Measurements from ENCODE around the gene TPT1.
A peak's percentile ranks its signal among the peaks of the same experiment; 100 is the strongest.
"Not testable (repeated sequence)": the region's sequence is repeated elsewhere in the genome, so short reads cannot be mapped to it uniquely, and the experiment has no call there.

TPT1 gene

DNA sequence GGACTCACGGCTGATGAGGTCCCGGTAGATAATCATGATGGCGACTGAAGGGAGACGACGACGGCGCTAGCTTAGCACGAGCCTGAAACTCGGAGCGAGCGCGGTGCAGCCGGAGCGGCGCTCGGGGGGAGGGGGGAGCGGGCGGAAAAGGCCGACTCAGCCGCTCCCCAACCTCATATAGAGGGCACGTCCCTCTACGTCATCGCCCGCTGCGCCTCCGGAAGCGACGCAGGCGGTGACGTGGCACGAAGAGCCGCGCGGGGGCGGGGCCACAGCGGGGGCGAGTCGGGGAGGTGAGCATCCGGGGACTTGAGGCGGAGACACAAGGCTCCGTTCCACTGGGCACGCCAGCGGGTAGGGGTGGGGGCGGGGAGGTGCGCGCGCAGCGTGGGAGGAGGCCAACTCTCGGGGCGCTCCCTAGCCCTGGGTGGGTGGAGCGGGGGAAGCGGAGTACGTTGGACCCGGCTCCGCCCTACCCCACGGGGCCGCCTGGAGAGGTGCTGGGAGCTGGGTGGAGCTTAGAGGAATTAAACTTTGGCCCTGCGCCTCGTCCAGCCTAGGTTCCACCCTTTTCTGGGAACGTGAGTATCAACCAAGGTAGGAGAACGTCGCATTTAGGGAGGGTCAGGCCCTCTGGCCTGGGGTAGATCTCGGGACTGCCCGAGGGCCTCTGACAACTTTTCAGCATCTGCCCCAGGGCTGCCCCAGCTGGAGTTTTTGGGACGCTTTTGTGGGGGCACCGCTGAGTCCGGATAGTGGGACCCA is at the start of gene TPT1:
Gene TPT1, minus strand, starts transcription at position 150 of the 765 bp plus-strand sequence. Its CDS starts 114 bp downstream, at position 36.
- DNase-seq (ENCODE audit: low read depth): peak; percentile 100

DNA sequence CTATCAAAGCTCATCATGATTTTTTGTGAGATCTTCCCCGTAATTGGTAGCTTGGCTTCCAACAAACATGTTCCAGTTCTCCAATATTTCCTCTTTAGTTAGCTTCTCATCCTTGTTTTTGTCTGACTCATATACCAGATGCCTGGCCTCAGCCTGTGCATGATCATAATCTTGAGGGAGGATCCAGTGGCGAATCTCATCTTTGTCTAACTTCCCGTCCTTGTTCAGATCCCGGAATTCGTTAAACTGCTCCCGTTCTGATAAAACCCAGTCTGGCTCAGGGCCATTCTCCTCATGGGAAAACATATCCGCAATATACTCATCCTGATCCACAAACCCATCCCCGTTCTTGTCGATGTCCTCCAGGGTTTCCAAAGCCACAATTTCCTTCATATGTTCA is 49.4 kb upstream of the TPT1 start:
- not testable (repeated sequence) for DNase-seq (ENCODE audit: low read depth)

DNA sequence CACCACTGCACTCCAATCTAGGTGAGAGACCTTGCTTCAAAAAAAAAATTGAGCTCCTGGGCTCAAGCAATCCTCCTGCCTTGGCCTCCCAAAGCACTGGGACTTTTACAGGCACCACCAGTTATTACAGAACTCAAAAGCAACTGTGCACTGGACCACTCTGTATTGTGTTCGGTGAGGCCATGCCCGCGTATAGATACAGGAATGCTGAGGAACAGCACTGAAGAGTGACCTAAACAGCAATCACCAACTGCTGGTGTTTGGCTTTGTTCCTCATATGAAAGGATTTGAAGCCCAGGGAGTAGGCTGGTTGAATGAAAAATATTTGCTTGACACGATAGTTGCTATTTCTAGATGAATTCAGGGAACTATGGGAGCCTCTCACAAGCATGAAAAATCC is 47.7 kb upstream of the TPT1 start:
- no peak for DNase-seq (ENCODE audit: low read depth)

- not testable (repeated sequence) for DNase-seq (ENCODE audit: low read depth)
These were observed 46.1 kb upstream of the TPT1 start for GRCh38 chr13:45386892-45387575.

DNA sequence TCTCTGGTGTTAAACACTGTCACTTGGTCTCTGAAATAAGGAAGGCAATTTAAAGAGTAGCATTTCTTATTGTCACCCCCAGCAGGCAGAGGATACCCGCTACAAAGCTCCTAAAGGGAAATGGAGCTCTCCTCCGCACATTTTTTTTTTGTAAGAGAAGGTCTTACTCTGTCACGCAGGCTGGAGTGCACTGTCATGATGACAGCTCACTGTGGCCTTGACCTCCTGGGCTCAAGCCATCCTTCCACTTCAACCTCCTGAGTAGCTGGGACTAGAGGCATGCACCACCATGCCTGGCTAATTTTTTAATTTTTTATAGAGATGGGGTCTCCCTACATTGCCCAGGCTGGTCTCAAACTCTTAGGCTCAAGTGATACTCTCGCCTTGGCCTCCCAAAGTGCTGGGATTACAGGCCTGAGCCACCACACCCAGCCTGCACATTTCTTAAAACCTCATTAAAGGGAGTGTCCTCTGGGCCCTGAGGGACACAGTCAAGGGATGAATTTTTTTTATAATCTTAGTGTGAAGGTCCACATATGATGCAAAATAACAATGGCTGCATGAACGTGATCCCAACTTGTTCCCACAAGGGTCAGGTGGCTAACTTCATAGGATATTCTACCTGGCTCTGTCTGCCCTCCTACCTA is 45.0 kb upstream of the TPT1 start:
- no peak for DNase-seq (ENCODE audit: low read depth)

DNA sequence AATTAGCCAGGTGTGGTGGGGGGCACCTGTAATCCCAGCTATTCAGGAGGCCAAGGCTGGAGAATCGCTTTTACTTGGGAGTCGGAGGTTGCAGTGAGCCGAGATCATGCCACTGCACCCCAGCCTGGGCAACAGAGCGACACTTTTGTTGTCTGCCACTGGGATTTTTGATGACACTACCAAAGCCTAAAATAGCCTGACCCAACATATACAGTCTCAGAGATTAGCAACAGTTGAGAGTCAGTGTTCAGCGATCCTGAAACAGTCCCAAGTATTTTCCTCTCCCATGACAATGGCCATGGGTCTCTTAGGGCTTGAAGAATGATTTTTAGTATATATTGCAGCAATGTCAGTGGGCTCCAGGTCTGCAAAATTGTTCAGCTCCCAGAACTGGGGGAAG is 44.3 kb upstream of the TPT1 start:
- no peak for DNase-seq (ENCODE audit: low read depth)

DNA sequence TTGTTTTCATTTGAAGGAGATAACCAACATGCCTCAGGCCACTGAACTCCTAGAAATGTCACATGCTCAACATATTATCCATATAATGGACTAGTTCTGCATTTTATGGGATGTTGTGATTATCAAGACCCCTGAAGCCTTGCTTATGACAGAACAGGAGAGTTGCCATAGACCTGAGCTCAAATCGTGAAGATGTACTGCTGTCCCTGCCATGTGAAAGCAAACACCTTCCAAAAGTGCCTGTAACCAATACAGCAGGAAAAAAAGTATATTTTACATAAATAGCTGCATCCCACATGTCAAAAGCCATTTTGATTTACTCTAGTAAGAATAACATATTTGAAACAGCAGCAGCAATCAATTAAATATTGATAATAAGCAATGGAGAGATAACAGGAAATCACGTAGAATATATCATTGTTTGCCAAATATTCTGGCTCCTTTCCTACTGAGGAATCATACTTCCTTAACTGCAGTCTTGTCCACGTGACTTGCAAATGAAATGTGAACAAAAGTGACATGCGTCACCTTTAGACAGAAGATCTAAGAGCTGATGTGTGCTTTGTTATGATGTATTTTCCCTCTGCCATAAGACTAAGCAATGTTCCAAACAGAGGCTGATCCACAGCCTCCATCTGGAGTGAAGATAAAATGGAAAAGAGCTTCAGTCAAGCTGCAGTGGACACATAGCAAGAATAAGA is 43.6 kb upstream of the TPT1 start:
- no peak for DNase-seq (ENCODE audit: low read depth)

DNA sequence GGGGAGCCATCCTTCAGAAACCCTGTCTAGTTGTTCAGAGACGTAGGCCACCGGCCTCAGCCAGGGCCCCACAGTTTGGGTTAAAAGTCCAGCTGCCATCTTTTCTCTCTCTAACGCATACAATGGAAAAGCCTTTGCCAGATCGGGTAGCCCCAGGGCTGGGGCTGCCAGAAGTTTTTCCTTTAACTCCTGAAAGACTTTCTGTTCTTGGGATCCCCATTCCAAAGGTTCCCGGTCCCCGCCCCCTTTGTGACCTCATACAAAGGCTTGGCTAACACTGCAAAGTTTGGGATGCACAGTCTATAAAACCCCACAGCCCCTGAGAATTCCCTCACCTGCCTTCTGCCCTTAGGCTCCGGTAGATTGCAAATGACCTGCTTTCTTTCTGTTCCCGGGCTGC is 41.8 kb upstream of the TPT1 start:
- DNase-seq (ENCODE audit: low read depth): not testable (repeated sequence)

DNA sequence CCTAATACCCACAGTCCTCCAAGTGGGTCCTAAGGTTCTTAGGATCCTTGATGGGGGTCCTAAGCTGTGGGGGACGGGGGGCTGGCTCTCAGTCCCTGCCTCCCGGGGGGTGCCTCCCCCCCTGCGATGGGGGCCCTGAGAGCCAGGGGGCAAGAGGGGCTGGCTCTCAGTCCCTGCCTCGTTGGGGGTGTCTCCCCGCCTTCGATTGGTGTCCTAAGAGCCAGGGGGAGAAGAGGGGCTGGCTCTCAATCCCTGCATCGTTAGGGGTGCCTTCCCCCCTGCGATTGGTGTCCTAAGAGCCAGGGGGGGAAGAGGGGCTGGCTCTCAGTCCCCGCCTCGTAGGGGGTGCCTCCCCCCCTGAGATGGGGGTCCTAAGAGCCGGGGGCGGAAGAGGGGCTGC is 40.2 kb upstream of the TPT1 start:
- DNase-seq (ENCODE audit: low read depth): no peak

DNA sequence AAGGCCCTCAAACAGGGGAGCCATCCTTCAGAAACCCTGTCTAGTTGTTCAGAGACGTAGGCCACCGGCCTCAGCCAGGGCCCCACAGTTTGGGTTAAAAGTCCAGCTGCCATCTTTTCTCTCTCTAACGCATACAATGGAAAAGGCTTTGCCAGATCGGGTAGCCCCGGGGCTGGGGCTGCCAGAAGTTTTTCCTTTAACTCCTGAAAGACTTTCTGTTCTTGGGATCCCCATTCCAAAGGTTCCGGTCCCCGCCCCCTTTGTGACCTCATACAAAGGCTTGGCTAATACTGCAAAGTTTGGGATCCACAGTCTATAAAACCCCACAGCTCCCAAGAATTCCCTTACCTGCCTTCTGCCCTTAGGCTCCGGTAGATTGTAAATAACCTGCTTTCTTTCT is 39.7 kb upstream of the TPT1 start:
- DNase-seq (ENCODE audit: low read depth): not testable (repeated sequence)

GRCh38 chr13:45379516-45379915 is 38.5 kb upstream of the TPT1 start:
- DNase-seq (ENCODE audit: low read depth): not testable (repeated sequence)

GRCh38 chr13:45378786-45379185 is 37.8 kb upstream of the TPT1 start:
- not testable (repeated sequence) for DNase-seq (ENCODE audit: low read depth)

GRCh38 chr13:45377314-45377713 is 36.3 kb upstream of the TPT1 start:
- DNase-seq (ENCODE audit: low read depth): not testable (repeated sequence)

DNA sequence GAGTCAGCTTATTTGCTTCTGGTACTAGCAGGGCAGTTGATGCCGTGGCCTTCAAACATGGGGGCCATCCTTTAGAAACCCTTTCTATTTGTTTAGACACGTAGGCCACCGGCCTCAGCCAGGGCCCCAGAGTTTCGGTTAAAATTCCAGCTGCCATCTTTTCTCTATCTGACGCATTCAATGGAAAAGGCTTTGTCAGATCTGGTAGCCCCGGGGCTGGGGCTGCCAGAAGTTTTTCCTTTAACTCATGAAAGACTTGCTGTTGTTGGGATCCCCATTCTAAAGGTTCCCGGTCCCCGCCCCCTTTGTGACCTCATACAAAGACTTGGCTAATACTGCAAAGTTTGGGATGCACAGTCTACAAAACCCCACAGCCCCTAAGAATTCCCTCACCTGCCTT is 35.7 kb upstream of the TPT1 start:
- not testable (repeated sequence) for DNase-seq (ENCODE audit: low read depth)

DNA sequence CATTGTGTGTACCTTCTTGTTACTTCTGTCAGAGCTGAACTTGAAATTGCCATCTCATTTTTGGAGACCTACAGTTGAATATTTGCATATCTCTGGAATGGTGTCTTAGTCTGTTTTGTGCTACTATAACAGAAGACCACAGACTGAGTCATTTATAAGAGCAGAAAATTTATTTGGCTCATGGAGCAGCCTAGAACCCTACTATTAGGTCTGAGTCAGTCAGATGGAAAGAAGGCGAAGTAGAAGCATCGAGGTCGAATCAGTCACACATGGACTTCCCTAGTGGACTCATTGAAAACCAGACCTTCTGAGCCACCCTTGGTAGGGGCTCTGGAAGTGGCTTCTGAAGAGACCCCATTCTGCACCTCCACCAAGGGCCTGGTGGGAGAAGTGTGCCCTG is 33.9 kb upstream of the TPT1 start:
- DNase-seq (ENCODE audit: low read depth): no peak

GRCh38 chr13:45373162-45373547 is 32.2 kb upstream of the TPT1 start:
- DNase-seq (ENCODE audit: low read depth): no peak

DNA sequence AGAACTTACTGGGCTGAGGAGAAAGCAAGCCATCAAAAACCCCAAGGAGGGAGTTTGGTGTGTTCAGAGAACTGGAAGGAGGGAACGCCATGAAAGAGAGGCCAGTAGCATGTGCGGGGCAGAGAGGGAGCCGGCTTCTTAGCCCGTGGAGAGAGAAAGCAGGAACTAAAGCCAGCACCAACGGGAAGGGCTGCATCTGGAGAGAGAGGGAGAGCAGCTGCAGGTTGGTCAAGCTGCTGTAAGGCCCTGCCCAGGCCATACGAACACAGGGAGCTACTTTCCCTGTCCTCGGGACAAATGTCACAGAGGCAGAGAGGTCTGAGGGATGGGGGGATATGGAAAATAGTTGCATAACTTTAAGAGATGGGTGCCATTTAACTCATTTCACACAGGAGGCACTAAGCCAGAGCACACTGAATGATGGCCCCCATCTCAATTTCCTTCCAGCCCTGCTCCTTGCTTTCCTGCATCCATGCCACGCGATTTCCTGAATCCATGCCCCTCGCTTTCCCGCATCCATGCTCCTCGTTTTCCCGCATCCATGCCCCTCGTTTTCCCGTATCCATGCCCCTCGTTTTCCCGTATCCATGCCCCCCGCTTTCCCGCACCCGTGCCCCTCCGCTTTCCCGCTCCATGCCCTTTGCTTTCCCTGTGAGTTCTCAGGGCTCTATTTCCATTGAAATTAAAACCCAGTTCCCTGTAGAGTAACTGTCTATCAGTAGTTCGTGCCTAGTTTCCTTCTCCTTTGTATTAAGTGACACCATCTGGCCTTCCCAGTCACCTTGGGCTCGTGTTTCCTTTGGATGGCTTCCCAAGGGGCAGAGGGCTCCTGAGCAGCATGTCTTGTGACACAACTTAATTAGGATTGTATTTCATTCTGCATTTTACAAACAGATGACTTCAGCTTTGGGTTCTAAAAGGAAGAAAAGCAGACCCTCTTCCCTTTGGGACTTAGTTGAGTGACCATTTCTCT is 31.5 kb upstream of the TPT1 start:
- no peak for DNase-seq (ENCODE audit: low read depth)

GRCh38 chr13:45370922-45371406 is 30.0 kb upstream of the TPT1 start:
- DNase-seq (ENCODE audit: low read depth): peak; percentile 32

DNA sequence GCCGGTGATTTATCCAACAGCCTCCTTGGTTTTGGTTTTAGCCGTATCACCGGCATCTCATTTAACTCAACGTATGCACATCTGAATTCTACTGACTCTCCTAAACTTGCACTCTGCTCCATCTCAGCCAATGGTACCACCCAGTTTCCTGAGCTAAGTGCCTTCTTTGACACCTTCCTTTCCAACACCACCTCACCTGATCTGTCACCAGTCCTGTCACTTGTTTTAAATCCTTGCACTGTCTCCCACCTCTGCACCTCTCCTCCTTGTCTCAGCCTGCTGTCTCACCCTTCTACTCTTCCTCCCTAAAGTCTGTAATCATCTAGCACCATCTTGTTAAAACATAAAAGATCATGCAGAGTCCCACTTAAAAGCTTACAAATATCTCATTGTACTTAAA is 28.1 kb upstream of the TPT1 start:
- DNase-seq (ENCODE audit: low read depth): no peak

DNA sequence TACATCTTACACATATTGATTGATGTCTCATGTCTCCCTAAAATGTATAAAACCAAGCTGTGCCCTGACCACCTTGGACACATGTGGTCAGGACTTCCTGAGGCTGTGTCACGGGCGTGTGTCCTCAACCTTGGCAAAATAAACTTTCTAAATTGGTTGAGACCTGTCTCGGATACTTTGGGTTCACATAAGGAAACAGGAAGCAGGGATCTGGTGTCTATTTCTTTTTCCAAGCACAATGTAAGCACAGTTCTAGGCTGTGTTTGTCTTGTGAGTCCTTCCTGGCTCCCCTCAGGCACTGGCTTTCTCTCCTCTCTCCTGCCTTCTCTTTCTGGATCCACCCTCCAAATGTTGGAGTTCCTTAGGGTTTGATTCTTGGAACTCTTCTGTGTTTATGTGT is 27.6 kb upstream of the TPT1 start:
- DNase-seq (ENCODE audit: low read depth): no peak

- no peak for DNase-seq (ENCODE audit: low read depth)
These were observed 27.0 kb upstream of the TPT1 start for GRCh38 chr13:45368005-45368404.

All from stimulated activated CD4-positive, alpha-beta T cell treated with anti-CD3 and anti-CD28 coated beads, Interleukin-2, amount 100 ng/mL, for 4 hours (primary cell).